IPS-NIHi7 (cell line): ENCODE data around the gene COPG1.

Experiments
- DNase-seq: peaks from one replicate; pipeline ENCODE4 v3.0.0; 2012; ENCODE audit warnings: mixed read lengths; ENCODE audit errors: extremely low spot score

The COPG1 gene

GRCh38 chr3:129313665-129314385 lies 64.4 kb downstream of the COPG1 start:
- no peak for DNase-seq

DNA sequence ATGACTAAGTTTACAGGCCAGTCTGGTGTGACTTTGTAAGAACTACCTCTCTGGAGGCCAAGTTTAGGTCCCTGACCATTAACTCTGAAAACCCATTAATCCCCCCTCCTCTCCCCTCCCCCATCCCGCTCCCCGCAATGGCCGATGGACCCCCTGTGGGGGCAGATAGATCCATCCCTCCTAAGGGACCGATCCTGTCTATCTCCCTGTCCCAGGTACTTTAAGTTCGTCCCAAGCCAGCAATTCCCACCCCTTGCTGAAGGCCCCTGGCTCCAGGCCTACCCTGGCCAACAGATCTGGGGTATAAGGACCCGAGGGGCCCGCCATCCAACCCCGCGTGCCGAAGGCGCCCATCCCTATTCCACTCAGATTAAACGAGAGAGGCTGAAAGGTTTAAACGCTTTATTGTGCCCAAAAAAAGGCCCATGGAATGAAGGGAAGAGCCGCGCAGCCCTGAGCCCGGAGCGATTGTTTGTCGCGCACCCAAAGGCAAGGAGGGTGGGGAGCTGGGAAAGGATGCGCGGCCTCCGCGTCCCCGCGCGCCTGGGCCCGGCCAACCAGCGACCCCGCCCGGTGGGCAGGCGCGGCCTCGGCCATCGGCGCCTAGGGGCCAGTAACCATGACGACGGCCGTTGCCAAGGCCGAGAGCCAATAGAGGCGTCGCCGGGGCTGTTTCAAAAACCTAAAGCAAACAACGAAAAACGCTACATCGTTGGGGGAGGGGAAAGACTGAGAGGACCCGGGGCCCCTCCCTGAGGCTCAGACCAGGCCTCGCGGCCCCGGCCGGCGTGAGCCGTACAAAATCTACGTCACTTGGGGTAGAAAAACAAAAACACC lies 65.2 kb downstream of the COPG1 start:
- peak; percentile 95 for DNase-seq

- no peak for DNase-seq
Measured at GRCh38 chr3:129315223-129315997, 66.0 kb downstream of the COPG1 start.

- DNase-seq: no peak
Measured at GRCh38 chr3:129315998-129316247, 66.5 kb downstream of the COPG1 start.

DNA sequence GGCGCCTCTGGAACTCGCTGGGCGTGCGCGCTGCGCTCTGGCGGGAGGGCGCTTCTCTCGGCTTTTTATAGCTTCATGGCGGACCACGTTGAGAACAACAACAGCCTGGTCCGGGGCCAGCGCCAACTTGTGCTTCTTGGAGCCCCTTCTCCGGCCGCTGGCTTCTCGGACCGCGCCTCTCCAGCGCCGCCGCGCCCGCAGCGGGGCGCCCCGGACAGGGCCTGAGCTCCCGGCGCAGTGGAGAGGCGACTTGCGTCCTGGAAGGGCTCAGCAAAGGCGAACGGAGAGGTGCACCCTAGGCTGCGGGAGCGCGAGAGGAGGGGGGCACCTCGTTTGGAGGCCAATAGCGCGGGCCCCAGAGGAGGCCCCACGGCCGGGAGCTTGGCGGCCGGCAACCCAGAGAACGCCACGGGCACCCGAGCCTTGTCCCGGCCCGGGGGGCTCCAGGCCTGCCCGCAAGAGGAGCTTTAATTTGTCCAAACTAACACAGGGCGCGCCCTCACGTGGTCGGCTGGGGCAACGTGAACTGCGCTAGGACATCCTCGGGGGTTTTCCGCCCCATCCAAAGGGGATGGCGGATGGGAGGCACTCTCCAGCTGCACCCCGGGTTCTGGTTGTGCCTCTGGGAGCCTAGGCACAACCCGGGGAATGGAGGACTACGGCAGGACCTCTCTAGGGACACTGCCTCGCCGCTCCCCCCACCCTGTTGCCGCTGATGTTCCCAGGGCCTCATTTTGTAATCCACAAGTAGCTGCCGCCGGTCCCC lies 67.0 kb downstream of the COPG1 start:
- peak; percentile 84 for DNase-seq

DNA sequence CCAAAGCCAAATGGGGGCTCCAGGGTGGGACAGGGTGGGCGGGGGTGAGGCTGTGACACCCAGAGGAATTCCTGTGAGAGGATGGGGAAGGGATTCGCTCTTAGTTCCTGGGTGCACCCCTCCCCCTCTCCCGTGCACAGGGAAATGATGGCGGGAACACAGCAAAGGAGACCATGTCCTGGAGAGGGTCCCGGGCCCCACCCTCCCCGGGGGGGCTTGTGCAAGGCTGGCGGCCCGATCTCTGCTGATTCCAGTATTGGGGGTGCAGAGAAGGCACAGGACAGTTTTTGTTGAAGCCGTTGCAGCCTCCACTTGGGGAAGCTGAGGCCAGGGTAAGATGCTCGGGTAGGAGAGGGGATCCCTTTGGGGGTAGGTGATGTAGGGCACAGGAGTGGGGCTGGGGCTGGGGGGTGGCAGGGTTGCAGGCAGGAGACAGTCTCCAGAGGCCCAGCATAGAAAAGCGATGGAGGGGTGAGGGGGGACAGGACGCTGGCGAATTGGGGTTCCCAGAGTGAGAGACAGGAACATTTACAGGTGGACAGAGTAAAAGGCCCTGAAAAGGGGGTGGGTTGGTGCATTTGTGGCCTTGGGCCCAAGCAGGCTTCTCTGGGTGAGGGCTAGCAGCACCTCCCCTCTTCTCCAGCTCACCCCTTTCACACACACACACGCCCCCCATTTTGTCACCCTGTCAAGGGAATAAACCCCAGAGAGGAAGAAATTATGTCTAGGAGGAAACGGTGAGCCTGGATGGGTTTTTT lies 67.8 kb downstream of the COPG1 start:
- DNase-seq: no peak

GRCh38 chr3:129317848-129318247 lies 68.4 kb downstream of the COPG1 start:
- DNase-seq: no peak

DNA sequence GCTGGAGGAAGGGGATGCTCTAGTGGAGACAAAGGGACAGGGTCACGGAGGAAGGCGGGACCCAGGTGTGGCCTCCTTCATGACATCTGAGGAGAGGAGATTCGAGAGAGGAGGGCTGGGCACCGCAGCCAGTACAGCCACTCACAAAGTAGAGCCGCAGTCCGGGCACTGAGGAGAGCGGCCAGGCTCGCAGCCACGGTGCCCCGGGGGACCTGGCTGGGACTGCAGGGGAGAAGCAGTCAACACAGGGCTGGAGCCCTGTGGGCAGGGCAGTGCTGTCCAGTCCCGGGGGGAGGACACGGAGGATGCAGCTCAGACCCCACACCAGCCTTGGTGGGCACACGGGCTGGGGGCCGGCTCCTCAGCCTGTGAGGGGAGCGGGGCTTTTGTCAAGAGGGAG lies 69.5 kb downstream of the COPG1 start:
- DNase-seq: no peak

- DNase-seq: no peak
Measured at GRCh38 chr3:129320261-129320660, 70.9 kb downstream of the COPG1 start.

GRCh38 chr3:129320825-129321487 lies 71.5 kb downstream of the COPG1 start:
- no peak for DNase-seq

DNA sequence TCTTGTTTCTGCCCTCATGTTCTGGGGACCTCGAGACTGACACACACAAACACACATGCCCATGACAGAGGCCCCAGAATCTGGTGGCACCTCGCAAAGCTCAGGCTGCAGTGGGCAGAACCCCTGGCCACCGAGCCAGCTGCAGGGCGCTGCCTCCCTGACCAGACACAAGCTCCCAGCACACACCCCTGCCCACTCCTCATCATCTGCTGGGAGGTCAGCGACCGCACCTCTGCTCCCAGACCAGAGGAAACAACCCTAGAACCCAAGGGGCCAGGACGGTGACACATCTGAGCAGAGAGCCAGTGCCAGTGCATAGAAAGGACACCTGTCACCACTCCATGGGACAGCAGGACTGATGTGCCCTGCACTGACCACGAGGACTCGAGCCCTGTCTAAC lies 72.5 kb downstream of the COPG1 start:
- DNase-seq: no peak

DNA sequence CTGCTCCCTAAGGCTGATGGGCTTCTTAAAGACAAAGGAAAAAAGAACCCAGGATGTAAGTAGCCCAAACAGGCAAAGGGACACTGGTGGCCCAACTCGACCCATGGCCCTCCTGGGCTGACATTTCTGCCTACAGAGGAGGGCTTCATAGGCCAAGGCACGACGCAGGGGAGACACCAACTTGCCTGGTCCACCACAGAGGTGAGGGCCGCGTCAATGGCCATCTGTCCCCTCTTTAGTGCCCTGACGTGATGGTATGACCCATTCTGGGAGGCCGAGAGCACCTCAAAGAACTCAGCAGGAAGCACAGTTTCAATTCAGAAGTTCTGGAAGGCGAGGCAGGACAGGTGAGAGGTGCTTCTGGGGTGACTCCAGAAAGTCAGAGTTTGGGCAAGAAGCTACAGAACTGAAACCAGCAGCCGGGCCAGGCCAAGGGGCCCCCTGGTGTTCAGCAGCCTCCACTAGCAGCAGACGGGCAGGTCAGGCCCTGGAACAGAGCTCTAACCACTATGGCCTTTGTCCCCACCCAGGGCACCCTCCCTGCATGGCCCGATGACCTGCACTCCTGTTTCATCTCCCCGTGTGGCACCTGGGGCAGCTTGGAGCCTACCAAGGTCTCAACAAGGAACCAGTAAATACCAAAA lies 74.4 kb downstream of the COPG1 start:
- no peak for DNase-seq

- no peak for DNase-seq
Measured at GRCh38 chr3:129324855-129325254, 75.4 kb downstream of the COPG1 start.

GRCh38 chr3:129325383-129325782 lies 76.0 kb downstream of the COPG1 start:
- no peak for DNase-seq

DNA sequence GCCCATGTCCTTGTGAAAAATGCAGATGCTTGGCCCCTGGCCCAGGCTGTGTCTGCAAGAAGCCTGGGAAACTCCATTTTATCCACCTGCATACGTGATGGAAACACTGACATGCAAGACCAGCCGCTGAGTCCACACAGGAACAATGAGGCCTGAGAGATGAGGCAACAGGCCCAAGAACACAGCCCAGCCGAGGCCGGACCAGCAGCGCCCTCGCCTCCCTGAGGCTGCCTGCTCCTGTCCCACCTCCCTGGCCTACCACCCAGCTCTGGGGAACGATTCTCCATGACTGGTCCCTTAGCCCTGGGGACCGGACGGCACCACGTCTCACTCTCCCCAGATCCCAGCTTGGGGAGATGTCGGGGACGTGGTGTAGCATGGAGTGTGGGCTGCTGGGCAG lies 76.7 kb downstream of the COPG1 start:
- DNase-seq: no peak

- DNase-seq: no peak
Measured at GRCh38 chr3:129326595-129326994, 77.2 kb downstream of the COPG1 start.
